Activated T-helper 2 cell treated with anti-CD3 and anti-CD28 coated beads, Interferon-gamma antibody, Interleukin-2, Interleukin-4, amounts not matched to agents 10 μg/mL and 5 μg/mL and 100 μg/mL, durations not matched to agents 14 hours and 24 hours and 36 hours (primary cell): ENCODE results near the gene FOXI1. TPM values are rescaled to one million over a fixed set of nuclear protein-coding genes. Genes with fewer than 3 reads are reported as not detected.

Experiments
- DNase-seq: peaks from one replicate; pipeline ENCODE4 v3.0.0; 2021; ENCODE audit warnings: low spot score
- H3K27ac Mint-ChIP-seq: one replicate; pipeline ENCODE4 v1.8.0; 2021; ENCODE audit warnings: mixed read lengths
- H3K27me3 Mint-ChIP-seq: one replicate; pipeline ENCODE4 v1.8.0; 2021; ENCODE audit warnings: low read depth, mixed read lengths
- H3K36me3 Mint-ChIP-seq: one replicate; pipeline ENCODE4 v1.8.0; 2021; ENCODE audit warnings: low read depth, mixed read lengths
- H3K4me1 Mint-ChIP-seq: one replicate; pipeline ENCODE4 v1.8.0; 2021; ENCODE audit warnings: low read depth, mixed read lengths
- H3K4me3 Mint-ChIP-seq: one replicate; pipeline ENCODE4 v1.8.0; 2021; ENCODE audit warnings: low read depth, mild to moderate bottlenecking, moderate library complexity, mixed read lengths
- H3K9me3 Mint-ChIP-seq: one replicate; pipeline ENCODE4 v1.8.0; 2021; ENCODE audit warnings: mixed read lengths
- intact Hi-C: fragments of 100-400 bp; cut with micrococcal nuclease; formaldehyde crosslinking; loops from one replicate; pipeline ENCODE4 v1.15.1; 2023
- total RNA-seq: library from RNA; stranded (reverse); gene quantifications from 2 replicates; pipeline ENCODE4 v1.2.3, GENCODE V29; 2022

FOXI1 gene
- total RNA-seq = not detected in 2 replicates

DNA sequence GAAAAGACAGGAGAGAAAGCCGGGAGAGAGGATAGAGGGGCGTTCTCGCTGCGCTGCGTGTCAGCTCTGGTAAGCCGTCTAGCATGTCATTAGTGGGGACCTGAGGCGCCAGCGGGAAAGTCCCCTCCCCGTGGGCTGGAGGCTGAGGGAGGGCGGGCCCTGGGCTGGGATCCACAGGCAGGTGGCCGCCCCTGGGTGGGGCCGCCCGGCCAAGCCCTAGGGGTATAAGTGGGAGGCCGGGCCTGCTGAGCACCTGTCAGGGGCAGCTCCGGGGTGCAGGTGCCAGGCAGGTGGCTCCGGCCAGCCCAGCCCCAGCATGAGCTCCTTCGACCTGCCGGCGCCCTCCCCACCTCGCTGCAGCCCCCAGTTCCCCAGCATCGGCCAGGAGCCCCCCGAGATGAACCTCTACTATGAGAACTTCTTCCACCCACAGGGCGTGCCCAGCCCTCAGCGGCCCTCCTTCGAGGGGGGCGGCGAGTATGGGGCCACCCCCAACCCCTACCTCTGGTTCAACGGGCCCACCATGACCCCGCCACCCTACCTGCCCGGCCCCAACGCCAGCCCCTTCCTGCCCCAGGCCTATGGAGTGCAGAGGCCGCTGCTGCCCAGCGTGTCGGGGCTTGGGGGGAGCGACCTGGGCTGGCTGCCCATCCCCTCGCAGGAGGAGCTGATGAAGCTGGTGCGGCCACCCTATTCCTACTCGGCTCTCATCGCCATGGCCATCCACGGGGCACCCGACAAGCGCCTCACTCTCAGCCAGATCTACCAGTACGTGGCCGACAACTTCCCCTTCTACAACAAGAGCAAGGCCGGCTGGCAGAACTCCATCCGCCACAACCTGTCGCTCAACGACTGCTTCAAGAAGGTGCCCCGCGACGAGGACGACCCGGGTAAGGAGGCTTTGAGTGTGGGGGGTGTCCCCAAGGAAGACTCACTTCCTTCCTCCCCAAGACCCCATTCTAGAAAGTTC is at the start of gene FOXI1:
FOXI1 (plus strand) TSS at position 256 of the 970 bp plus-strand sequence; CDS start at position 317, 61 bp downstream.
- no peak within 1 kb of the TSS for H3K27ac Mint-ChIP-seq
- intact Hi-C loops = loop anchor here (10.0 kb wide), 1 partner anchor 229 kb away; no protein-coding TSS in a partner anchor
- H3K36me3 Mint-ChIP-seq = no peaks in the 10 kb centered on the region
- H3K9me3 Mint-ChIP-seq = no peaks in the 10 kb centered on the region
- peaks cover 9% of the 10 kb centered on the region for H3K27me3 Mint-ChIP-seq
- no peaks in the 10 kb centered on the region for H3K4me1 Mint-ChIP-seq
- H3K4me3 Mint-ChIP-seq = no peak within 1 kb of the TSS
- no peak for DNase-seq

DNA sequence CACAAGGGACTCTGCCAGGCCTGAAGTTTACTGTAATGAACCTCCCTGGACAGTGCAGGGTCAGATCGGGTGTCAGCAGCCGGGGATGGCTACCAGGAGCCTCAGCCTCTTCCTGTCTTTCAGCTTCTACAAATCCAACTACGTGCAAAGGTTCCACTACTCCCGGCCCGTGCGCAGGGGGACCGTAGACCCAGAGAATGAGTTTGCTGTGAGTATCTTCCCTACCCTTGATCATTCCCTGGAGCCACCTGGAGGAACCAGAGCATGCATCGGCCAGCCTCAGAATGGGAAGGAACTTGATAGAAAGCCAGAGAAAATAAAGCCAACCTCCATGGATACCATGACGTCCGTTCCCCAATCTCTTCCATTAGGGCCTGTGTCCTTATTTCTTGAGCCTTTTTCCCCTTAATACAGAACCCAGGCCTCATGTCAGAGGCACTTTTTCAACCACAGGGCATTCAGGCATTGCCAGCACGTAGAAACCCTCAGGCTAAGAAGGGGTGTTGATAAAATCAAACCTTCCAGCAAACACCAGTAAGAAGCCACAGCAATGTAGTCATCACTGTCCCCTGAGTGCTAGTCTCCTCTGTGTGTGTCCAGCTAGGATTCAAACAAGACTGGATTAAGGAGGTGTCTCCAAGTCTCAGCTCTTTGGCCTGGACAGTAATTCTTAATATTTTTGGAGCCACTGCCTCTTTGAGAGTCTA is 49.0 kb upstream of the FOXI1 start:
- Mint-ChIP-seq H3K27me3 (no peaks in the 10 kb centered on the region), H3K36me3 (peaks cover 95% of the 10 kb centered on the region), H3K4me3 (no peak overlapping the region), H3K4me1 (no peaks in the 10 kb centered on the region), H3K9me3 (peaks cover 10% of the 10 kb centered on the region), H3K27ac (no peak overlapping the region)
- no peak for DNase-seq
- intact Hi-C loops = no loop called here

DNA sequence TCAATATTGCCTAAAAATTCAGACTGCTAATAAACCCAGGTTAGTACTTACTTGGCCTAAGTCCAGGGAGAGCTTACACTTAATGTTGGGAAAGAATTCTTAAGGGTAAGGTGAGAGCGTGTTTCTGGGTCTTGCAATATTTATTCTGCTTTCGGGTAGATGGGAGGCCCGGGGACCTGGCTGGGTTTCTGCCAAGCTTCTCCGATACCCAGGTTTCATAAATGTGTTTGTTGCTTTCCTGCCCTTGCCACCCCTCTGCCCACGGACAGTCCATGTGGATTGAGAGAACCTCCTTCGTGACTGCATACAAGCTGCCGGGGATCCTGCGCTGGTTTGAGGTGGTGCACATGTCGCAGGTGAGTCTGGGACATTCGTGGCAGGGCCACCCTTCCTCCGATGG is 48.4 kb upstream of the FOXI1 start:
- no peaks in the 10 kb centered on the region for H3K27me3 Mint-ChIP-seq
- H3K4me3 Mint-ChIP-seq = no peak overlapping the region
- no peaks in the 10 kb centered on the region for H3K4me1 Mint-ChIP-seq
- H3K36me3 Mint-ChIP-seq = peaks cover 95% of the 10 kb centered on the region
- intact Hi-C loops = no loop called here
- DNase-seq = no peak
- no peak overlapping the region for H3K27ac Mint-ChIP-seq
- peaks cover 10% of the 10 kb centered on the region for H3K9me3 Mint-ChIP-seq

DNA sequence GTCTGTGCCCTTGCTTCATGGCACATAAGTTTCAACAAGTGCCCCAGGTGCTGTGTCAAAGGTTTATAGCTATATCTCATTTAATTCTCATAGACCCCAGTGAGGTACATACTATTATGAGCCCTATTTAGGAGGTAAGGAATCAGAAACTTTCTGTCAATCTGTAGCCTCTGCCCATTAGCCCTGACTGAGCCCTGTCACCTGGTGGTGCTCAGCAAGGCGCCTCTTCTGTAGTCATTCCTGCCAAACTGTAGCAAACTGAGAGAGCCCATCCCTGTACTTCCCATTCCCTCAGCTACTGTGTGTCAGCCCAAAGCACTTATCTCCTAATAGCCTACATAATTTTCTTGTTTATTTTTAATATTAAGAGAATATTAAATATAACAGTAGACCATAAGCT is 46.5 kb upstream of the FOXI1 start:
- Mint-ChIP-seq H3K27ac (no peak overlapping the region), H3K36me3 (peaks cover 84% of the 10 kb centered on the region), H3K4me3 (no peak overlapping the region), H3K4me1 (no peaks in the 10 kb centered on the region), H3K9me3 (peaks cover 10% of the 10 kb centered on the region), H3K27me3 (no peaks in the 10 kb centered on the region)
- DNase-seq = no peak
- intact Hi-C loops = no loop called here

DNA sequence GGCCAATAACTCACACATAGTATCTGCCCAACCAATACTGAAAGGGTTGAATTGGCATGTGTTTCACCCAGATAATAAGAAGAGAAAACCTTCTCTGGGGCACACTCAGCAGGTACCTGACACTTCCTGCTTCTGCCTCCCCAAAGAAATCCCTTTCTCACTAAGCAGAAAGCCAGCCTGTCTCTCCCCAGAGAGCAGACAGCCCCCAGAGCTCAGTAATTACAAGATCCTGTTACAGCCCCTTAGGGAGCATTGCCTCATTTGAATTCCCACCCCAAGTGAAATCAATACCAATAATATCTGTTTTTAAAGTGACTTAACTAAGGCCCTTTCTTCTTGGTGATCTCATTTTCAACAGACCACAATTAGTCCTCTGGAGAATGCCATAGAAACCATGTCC is 38.5 kb upstream of the FOXI1 start:
- Mint-ChIP-seq H3K27me3 (no peaks in the 10 kb centered on the region), H3K4me1 (no peaks in the 10 kb centered on the region), H3K9me3 (no peaks in the 10 kb centered on the region), H3K4me3 (no peak overlapping the region), H3K27ac (no peak overlapping the region), H3K36me3 (peaks cover 52% of the 10 kb centered on the region)
- DNase-seq = no peak
- intact Hi-C loops = no loop called here

DNA sequence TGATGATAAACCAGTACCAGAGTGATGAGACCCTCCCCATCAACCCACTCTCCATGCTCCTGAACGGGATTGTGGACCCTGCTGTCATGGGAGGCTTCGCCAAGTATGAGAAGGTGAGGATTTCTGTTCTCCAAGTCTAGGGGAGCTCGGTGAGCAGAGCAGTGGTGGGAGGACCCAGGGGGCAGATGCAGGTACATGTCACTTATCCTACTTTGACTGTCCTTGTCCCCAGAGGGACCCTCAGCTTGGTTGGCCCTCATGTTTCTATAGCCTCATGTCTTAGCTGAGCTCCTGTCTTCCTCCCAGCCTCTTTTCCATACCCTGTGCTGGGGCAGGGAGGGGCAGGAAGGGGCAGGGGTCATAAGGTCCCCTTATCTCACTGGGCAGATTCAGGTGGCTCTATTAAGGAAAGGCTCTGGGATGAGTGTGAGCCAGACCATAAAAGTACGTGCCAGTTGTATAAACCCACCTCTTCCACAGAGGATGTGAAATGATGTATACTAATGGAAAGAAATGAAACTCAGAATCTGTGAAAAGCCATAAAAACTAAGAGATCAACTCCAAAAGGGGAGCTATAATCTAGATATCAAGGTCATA is 38.0 kb upstream of the FOXI1 start:
- no peaks in the 10 kb centered on the region for H3K4me1 Mint-ChIP-seq
- H3K27ac Mint-ChIP-seq = no peak overlapping the region
- no peak overlapping the region for H3K4me3 Mint-ChIP-seq
- no peaks in the 10 kb centered on the region for H3K27me3 Mint-ChIP-seq
- intact Hi-C loops = no loop called here
- H3K9me3 Mint-ChIP-seq = no peaks in the 10 kb centered on the region
- H3K36me3 Mint-ChIP-seq = peaks cover 52% of the 10 kb centered on the region
- no peak for DNase-seq

DNA sequence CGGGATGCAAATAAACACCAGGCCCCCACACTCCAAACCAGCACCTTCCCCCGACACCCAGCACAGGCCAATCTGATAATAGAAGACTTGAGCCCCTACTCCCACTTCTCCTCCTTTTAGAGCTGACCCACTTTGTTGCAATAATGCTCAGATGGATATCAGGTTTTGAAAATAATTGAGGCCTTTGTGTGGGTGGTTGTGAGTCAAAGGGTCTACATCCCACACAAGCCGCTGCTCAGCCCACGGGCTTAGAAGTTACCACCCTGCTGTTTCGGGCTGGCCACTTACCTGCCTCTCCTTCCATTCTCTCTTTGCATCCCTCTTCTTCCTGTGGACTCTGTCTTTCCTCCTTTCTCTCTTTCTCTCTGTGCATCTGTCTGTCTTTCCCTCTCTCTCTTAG is 36.2 kb upstream of the FOXI1 start:
- H3K27ac Mint-ChIP-seq = no peak overlapping the region
- H3K9me3 Mint-ChIP-seq = no peaks in the 10 kb centered on the region
- H3K4me1 Mint-ChIP-seq = no peaks in the 10 kb centered on the region
- intact Hi-C loops = no loop called here
- DNase-seq = no peak
- peaks cover 53% of the 10 kb centered on the region for H3K36me3 Mint-ChIP-seq
- H3K4me3 Mint-ChIP-seq = no peak overlapping the region
- no peaks in the 10 kb centered on the region for H3K27me3 Mint-ChIP-seq

DNA sequence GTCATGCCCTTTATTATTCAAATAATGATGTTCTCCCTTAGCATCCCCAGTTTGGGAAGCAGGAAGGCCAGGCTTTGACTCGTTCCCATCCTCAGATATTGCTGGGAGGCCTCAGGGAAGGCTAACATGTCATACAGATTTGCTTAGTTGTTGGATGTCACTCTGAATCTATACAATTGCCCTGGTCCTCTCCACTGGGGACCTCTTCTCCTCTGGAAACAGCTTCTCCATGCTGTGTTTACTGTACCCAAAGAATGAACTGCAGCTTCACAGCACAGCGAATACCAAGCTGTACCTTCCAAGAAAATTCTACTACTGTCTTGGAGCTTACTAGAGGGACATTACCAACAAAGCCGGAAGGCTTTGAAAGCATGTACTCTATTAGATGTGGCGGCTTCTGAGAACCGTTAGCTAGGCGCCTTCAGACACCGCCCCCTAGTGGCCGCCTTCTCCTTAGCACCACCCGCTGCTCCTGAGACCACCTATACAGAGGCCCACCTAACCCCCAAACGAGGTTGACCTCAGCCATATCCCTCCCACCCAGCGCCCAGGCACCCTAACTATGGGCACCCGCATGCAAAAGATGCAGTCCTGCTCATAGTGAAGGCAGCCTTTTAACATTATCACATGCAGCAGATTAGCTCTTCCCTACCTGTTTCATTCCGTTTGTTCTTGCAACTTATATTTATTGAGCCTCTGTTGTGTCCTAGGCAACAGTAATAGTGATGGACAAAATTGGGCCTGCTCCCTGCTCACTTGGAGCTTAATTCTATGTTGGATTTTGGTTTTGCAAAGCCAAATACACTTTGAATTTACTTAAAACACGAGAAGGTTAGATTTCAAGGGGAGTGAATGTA is 34.9 kb upstream of the FOXI1 start:
- no peaks in the 10 kb centered on the region for H3K4me1 Mint-ChIP-seq
- H3K9me3 Mint-ChIP-seq = no peaks in the 10 kb centered on the region
- H3K4me3 Mint-ChIP-seq = no peak overlapping the region
- H3K36me3 Mint-ChIP-seq = peaks cover 56% of the 10 kb centered on the region
- no peaks in the 10 kb centered on the region for H3K27me3 Mint-ChIP-seq
- no peak for DNase-seq
- H3K27ac Mint-ChIP-seq = no peak overlapping the region
- intact Hi-C loops = no loop called here

DNA sequence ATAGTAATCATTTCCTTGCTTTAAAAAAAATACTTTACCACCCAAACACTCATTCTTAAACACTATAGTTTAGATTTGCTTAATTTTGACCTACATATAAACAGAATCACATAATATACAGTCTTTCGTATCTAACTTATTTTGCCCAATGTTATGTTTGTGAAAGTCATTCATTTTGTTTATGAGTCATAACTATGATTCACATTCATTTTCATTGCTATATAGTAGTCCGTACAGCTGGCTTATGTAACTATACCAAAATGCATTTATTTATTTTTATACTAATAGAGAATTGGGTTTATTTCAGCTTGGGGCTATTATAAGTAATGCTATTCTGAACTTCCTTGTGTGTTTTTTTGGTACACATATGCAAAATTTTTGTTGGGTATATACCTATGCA is 33.9 kb upstream of the FOXI1 start:
- Mint-ChIP-seq H3K9me3 (no peaks in the 10 kb centered on the region), H3K27ac (no peak overlapping the region), H3K4me3 (no peak overlapping the region), H3K27me3 (no peaks in the 10 kb centered on the region), H3K4me1 (peaks cover 1% of the 10 kb centered on the region), H3K36me3 (peaks cover 62% of the 10 kb centered on the region)
- intact Hi-C loops = no loop called here
- no peak for DNase-seq

DNA sequence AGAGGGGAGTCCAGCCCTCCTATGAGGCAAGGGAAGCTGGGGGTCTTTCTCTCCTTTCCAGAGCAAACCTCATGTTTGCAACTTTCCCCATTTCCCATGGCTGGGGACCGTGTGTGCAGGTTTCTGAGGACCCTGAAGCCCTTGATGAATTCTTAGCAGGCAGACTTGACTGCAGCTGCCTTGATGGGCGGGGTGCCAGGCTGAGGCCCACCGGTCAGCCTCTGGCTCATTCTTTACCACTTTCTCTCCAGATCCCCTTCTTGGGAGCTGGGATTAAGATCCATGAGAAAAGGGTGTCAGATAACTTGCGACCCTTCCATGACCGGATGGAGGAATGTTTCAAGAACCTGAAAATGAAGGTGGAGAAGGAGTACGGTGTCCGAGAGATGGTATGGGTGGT is 30.0 kb upstream of the FOXI1 start:
- Mint-ChIP-seq H3K9me3 (no peaks in the 10 kb centered on the region), H3K27ac (no peak overlapping the region), H3K4me1 (peaks cover 4% of the 10 kb centered on the region), H3K27me3 (no peaks in the 10 kb centered on the region), H3K4me3 (no peak overlapping the region), H3K36me3 (peaks cover 71% of the 10 kb centered on the region)
- no peak for DNase-seq
- intact Hi-C loops = no loop called here

DNA sequence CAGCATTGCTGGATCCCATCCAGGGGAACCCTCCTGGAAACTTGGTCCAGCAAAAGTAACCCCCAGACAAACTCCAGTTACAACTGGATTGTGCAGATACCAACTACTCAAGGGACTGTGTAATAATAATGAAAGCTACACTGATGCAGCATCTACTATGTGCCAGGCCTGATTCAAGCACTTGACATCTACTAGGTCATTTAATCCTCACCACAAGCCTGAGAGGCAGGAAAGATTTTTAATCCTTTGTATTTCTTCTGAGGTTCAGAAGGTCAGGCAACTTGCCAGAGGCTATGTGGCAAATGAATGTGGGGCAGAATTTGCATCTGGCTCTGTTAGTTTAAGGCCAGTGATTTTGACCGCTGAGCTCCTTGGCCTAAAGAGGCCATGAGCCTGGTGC is 29.5 kb upstream of the FOXI1 start:
- H3K4me1 Mint-ChIP-seq = peaks cover 4% of the 10 kb centered on the region
- no peak overlapping the region for H3K4me3 Mint-ChIP-seq
- H3K36me3 Mint-ChIP-seq = peaks cover 71% of the 10 kb centered on the region
- H3K27ac Mint-ChIP-seq = no peak overlapping the region
- no peak for DNase-seq
- no peaks in the 10 kb centered on the region for H3K27me3 Mint-ChIP-seq
- intact Hi-C loops = no loop called here
- no peaks in the 10 kb centered on the region for H3K9me3 Mint-ChIP-seq

DNA sequence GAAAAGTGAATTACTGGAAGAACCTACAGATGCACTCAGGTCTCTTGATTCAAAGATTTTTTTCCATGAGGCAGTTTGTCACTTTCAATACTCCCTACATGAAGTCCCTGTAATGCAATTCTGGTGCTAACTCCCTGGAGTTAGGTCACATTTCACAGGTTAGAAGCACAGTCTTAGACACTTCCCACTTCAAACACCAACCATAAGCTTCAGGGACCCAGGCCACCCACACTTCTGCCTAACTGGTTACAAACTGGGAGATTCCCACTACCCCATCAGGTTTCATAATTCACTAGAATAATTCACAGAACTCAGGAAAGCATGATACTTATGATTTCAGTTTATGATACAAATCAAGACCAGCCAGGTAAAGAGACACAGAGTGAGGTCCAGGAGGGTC is 29.0 kb upstream of the FOXI1 start:
- Mint-ChIP-seq H3K27ac (no peak overlapping the region), H3K36me3 (peaks cover 68% of the 10 kb centered on the region), H3K4me3 (no peak overlapping the region), H3K4me1 (peaks cover 4% of the 10 kb centered on the region), H3K9me3 (no peaks in the 10 kb centered on the region), H3K27me3 (no peaks in the 10 kb centered on the region)
- DNase-seq = no peak
- intact Hi-C loops = no loop called here
